GM19328 (cell line): ENCODE measurements around the gene SUMO3.
"Not testable (repeated sequence)": the region's sequence is repeated elsewhere in the genome, so short reads cannot be mapped to it uniquely, and the experiment has no call there.

Experiments used
- ATAC-seq: cut with Tn5 transposase; IDR thresholded peaks from one replicate; pipeline ENCODE4 v1.9.1; 2021; ENCODE audit warnings: mild to moderate bottlenecking, moderate library complexity; ENCODE audit not compliant: unreplicated experiment

The SUMO3 gene

DNA sequence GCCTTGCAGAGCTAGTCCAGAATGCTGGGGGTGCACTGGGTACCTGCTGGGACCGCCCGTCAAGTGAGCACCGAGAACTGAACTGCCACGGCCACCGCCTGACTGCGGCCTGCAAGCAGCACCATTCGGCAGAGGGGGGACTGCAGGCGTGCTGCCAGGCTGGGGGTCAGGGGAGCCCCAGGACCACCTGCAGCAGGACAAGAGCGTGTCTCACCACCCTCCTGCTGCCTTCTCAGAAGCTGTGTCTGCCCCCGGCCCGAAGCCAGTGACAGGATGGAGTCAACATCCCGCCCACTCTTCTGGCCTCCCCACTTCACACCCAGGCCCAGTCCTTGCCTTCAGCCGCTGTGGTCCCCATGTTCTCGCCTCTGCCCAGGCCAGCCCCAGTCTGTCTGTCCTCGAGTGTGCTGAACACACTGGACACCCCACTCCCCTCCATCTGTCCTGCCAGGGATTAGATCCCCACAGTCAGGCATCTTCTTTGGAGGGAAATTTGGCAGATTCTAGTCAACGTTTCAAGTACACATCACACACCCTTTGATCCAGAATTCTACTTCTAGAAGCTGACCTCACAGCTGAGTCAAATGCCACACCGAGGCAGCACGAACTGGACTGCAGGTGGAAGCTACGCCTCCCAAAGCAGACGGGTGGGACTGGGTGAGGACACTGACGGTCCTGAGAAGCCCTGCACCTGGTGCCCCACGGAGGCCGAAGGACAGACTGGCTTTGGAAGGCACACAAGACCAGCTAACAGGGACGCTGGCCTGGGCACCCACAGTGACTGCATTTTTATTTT is 29.6 kb upstream of the SUMO3 start:
- ATAC-seq = no peak

DNA sequence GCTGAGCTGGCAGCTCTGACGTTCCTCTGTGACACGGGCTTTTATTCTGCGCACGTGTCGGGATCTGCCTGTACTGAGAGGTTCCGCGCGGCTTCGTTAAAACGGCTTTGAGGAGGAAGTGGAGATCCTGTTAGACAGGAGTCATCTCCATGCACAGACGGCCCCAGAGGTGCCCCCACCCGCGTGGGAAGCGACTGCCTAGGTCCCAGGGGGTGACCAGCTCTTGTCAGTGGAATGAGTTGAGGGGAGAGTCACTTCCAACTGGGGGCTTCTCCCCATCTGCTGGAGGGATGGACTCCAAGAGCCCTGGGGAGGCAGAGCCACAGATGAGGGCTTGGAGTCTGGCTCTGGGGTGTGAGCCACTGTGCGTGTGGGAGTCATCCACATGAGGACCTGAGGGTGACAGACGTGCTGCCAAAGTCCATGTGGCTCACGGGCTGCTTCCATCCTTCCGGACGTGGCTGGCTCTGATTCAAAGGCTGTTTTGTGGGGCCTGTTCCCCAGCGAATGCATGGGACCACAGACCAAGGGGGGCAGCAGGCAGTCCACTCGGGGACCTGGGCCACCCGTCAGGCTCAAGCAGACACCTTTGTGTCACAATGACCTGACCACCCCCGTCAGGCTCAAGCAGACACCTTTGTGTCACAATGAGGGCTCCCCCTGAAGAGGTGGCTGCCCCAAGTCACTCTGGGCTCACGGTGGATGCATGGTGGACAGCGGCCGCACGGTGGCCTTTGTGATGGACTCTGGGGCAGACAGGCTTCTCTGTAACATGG is 28.8 kb upstream of the SUMO3 start:
- ATAC-seq = no peak

DNA sequence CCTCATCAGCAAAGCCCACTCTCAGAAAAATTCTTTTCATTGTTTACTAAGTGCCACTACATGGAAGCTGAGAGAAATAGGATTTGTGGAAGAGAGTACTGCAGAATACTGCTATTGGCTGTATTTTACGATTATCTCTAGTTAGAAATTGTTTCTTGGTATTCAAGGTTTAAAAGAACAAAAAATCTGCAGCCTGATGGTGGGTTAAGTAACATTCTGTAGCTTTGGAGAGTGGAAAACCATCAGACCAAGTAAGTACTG is 28.3 kb upstream of the SUMO3 start:
- no peak for ATAC-seq

DNA sequence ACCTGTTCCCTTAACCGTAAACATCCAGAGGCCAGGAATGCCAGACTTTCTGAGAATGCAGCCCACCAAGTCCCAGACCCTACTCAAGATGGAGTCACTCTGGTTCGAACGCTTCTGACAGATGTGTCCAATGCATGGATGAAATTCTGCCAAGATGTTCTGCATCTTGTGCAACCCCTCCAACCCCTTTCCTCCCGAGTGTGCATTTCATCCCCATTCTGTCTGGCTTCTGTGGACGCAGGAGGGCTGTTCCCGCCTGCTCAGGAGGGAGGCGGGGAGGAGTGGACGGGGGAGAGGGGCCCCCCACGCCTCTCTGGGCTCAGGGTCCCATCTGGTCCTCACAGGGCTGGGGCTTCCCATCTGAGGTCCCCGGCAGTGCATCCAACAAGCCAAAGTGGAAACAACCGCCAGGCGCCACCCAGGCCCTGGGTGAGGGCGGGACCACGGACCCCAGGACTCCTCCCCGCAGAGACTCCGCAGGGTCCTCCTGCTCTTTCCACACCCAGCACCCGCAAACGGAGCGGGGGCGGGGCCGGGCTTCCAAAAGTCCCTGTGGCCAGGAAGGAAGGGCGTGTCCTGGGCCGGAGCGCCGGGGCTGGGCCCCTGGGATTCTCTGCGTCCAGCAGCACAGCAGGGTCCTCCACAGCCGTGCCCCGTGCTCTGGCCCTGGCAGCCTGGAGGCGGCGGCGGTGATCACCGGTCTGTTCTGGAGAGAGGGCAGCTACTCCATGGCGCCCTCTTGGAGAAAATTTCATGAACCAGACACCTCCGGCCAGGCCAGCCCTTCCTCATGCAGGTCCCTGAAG is 27.8 kb upstream of the SUMO3 start:
- ATAC-seq = peak; percentile 47

DNA sequence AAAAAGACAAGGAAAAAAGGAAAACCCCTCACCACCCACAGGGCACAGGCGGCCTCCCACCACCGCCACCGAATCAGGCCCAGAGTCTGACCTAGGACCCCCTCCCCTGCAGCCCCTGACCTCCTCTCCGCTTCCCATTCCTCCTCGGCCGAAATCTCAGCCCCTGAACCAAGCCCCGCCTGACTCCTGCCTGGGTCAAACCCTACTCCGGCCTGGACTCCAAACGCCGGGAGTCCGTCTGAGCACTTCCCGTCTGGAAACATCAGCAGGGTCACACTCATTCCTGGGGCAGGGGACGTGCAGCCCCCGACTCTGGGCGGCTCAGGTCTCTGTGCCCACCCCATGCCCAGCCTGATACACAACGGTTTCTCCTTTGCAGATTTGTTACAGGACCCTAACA is 26.4 kb upstream of the SUMO3 start:
- no peak for ATAC-seq

DNA sequence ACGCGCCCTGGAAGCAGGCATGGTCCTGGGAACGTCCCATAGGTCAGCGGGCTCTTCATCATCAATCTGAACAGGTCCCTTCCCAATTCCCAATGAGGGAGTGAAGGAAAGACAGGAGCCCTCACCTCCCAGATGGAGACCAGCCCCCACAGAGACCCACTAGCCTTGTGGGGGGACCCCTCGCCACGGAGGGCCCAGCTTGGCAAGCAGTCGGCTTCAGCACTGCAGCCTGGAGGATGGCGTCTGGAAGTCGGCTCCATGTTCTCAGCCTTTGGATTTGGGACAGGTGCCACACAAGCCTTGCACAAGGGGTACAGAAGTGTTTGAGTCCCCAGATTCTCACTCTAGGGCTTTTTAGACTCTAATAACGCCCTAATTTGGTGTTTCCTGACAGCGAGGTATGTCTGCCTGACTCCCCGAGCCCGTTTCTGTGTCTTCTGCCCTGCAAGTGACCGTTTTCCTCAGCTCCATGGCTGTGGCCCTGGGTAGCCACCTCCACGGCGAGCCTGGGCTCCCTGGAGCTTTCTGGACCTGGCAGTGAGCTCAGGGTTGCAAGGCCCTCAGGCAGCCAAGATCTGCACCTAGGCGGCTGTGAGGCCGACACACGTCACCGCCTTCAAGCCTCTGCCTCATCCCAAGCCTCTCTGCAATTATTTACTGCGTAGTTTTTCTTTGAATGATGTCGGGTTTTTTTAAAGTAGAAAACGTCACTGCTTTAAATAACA is 25.0 kb upstream of the SUMO3 start:
- ATAC-seq = no peak

DNA sequence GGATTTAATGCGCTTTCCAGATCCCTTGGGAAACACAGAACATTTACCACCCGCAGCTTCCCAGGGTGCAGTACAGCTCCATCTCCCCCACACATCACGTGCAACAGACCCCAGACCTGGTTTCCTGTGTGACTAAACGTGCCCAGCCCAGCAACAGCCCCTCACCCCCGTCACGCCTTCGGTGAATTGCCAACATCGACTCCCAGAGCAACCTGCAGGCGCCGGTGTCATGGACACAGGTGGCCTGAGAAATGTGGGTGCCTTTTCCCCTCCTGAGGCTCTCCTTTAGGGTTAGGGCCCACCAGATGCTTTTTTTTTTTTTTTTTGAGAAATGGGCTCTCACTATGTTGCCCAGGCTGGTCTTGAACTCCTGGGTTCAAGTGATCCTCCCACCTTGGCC is 24.2 kb upstream of the SUMO3 start:
- ATAC-seq = no peak

DNA sequence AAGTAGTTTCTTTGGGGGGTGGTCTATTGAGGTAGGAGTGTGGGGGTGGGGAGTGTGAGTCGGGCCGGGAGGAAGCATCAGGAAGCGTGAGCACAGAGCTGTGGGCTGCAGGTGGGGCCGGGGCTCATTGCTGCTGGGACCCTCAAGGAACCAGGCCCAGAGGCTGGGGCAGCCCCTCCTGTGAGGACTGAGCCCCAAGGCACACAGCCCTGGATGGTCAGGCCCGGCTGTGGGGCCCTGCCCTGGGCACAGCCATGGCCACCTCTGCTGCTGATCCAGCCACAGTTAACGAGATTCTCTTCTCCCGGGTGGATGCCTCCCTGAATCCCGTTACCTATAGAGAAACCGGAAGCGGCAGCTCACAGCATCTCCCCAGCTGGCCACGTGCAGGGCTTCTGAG is 22.9 kb upstream of the SUMO3 start:
- no peak for ATAC-seq

DNA sequence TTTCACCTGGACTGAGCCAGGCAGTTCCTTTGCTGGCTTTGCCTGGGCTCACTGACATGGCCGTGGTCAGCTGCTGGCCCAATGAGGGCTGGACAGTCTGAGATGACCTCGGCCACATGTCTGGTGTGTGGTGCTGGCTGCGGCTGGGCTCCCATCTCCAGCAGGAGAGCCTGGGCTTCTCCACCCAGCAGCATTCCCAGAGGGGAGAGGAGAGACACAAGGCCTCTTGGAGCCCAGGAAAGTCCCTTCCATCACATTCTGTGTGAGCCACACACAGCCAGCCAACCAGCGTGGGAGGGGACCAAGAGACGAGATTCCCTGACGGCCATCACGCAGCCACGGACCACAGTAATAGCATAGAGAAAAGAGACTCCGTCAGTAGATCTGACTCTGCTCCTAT is 21.1 kb upstream of the SUMO3 start:
- no peak for ATAC-seq

DNA sequence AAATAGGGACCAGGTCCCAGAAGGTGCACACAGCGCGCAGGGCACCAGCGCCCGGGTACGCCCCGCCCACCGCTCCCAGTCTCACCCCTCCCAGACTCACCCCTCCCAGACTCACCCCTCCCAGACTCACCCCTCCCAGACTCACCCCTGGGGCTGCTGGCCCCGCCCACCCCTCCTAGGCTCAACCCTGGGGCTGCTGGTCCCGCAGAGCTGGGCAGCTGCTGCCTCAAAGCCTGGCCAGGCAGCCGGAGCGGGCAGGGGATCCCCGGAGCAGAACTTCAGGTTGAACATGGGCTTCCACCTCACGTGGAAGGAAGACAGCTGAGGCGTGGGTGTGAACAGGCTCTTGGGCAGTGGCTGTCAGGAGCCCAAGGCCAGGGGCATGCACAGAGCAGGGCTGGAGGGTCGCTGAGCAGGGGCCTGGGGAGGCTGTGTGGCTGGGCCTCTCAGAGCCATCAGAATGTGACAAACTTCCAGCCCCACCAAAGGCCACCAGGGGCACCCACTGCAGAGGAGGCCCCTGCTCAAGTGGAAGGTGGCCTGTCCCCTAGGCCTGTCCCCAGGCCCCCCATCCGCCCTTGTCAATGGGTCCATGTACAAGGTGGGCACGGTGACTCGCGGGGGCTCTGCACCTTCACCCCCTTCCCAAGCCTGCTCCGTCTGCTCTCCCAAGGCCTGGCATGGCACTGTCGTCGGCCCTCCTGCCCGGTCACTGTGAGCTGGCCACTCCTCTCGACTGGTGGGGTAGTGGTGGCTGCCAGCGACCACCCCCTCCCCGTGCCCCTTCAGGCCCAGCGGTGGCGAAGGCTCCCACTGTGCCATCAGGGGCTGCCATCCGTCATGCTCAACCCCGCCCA is 20.4 kb upstream of the SUMO3 start:
- no peak for ATAC-seq

DNA sequence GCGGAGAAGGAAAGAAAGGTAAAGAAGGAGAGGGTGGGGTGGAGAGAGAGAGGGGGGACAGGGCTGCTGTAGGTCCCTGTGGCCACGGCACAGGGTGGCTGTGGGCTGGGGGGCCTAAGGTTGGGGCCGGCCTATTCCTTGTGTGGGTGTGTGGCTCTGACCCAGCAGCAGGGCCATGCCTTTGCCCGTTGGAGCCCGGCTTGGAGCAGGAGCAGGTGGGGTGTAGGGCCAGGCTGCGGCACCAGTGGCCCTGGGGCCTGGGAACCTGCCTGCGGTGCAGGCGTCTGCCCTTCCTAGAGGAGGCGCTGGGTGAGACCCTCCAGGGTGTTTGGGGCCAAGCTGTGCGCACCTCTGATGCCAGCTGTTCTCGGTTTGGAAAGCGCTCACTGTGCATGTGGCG is 19.7 kb upstream of the SUMO3 start:
- ATAC-seq = no peak

DNA sequence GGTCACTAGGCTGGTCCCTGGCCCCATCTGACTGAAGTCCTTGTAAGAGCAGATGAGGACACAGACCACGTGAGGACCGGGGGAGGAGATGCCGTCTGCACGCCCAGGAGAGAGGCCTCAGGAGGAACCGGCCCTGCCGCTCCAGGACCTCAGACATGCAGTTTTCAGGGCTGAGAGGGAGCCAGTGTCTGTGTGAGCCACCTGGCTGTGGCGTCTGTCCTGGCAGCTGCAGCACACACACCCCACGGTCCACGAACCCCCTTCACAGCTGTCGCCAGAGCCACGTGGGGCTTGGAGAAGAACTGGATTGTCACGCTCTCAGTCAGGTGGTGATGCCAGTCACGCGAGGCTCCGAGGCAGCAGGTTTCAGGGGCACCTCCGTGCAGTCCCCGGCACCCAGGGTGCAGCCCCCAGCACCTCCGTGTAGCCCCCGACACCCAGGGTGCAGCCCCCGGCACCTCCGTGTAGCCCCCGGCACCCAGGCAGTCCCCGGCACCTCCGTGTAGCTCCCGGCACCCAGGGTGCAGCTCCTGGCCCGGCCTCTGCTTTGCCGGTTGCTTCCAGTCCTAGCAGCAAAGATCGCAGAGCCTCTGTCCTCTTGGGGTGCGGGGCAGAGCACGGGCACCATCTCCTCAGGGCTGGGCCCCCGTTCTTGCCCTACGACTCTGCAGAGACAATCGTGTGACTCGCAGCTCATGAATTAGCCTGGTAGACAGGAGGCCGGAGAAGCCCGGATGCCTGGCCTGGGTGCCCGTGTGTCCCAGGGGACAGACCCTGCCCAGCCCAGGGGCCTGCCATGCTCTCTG is 19.0 kb upstream of the SUMO3 start:
- no peak for ATAC-seq

DNA sequence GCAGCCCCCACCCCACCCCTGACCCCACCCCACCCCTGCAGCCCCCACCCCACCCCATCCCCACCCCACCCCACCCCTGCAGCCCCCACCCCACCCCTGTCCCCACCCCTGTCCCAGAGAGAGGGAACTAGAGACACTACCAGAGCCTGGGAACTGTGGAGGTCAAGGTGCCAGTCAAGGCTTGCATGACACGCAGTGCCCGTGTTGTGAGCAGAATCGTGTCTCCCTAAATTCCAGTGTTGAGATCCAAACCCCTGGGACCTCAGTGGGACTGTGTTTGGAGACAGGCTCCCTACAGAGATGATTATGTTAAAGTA is 18.4 kb upstream of the SUMO3 start:
- ATAC-seq = no peak

DNA sequence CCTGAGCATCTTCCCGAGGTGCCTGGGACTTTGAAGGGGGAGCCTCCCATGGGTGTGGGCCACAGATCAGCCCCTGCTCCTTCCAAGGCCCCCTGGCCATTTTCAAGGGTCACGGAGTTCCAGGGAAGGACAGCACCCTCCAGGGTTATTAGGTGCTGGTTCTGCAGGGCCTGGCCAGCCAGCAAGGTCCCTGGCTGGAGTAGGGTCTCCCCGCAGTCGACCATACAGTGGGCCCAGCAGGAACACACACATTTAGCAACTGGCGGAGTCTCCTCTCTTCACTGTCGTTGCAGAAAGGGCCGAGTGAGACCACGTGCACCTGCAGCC is 17.7 kb upstream of the SUMO3 start:
- no peak for ATAC-seq

DNA sequence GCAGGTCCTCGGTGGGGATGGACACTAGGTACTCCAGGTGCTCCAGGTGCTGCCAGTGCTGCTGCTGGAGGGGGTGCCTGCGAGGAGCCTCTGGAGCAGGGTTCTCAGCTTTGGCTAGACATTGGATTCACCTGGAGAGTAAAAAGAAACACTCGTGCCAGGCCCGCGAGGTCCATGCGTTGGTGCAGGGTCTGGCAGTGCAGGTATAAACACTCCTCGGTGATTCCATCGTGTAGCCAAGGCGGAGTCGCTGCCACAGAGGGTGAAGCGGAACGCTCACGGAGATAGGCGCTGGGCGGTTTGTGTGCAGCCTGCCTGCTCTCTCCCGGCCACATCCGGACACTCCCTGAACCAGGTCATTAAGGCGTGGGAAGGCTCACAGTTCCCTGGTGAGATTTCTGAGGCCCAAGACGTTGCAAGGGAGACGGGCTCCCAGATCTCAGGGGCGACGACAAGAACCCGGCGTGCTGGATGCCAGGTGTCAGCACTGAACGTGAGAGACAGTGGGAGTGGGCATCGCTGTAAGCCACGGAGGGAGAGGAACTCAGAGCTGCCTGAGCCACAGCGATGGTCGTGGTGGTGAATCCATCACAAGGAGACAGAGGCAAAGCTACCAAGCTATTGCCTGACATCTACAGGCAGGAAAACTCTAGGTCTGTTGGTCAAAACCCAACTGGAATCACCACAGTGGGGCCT is 17.2 kb upstream of the SUMO3 start:
- no peak for ATAC-seq

DNA sequence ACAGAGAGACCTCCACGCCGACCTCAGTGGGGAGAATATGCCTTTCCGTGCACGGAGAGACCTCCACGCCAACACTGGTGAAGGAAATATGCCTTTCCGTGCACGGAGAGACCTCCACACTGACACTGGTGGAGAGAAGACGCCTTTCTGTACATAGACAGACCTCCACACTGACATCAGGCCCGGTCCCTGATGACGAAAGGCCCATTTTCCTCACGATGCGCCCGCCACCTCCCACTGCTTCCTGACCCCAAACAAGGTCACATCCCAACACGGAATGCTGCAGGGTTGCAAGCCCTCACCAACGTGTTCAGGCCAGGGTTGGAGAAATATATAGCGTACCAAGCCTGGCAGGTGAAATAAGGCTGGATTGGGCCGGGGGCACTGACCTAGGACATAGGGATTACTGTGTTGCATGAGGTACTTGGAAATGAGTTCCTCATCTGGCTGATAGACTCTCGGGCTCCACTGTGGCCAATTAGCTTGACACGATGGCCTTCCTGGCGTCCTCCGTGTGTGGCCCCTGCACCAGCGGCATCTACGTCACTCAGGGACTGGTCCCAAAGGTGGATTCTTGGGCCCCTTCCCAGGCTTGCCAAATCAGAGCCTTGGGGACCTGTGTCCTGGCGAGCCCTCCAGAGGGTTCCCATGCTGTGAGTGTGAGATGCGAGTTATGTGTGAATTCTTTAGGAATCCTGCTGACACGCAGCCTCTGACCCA is 16.5 kb upstream of the SUMO3 start:
- no peak for ATAC-seq

DNA sequence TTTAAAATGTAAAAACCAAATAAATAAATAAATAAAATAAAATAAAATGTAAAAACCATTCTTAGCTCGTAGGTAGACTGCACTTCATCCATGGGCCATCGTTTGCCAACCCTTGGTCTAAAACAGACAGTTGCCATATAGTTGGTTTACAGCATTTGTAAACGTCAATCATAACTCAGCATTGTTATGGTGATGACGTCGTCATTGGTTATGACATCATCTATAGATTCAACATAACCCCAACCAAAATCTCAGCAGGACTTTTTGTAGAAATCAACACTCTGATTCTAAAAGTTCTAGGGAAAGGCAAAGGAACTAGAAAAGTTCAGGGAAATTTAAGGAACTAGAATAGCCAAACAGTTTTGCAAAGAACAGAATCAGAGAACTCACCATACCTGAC is 15.8 kb upstream of the SUMO3 start:
- ATAC-seq = no peak

DNA sequence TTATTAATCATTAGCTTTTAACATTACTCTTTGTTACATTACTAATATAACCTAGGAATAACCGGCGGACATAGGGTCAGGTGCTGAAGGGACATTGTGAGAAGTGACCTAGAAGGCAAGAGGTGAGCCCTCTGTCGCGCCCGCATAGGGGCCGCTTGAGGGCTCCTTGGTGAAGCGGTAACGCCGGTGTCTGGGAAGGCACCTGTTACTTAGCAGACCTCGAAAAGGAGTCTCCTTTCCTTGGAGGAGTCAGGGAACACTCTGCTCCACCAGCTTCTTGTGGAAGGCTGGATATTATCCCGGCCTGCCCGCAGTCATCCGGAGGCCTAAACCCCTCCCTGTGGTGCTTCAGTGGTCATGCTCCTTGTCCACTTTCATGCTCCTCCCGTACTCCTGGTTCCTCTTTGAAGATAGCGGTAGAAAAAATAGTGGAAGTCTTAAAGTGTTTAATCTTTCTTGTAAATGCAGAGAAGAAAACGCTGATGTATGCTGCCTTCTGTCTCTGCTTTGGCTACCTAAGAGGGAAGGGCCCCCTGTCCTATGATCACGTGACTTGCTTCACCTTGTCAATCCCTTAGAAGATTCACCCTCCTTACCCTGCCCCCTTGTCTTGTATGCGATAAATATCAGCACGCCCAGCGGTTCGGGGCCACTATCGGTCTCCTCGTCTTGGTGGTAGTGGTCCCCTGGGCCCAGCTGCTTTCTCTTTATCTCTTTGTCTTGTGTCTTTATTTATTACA is 14.8 kb upstream of the SUMO3 start:
- ATAC-seq = not testable (repeated sequence)
